Uterus (tissue), 4 donors: ENCODE results near the gene BTG2. TPM values are rescaled to one million over a fixed set of nuclear protein-coding genes. Genes with fewer than 3 reads are reported as not detected.
A peak's percentile ranks its signal among the peaks of the same experiment; 100 is the strongest.

Experiments
- DNase-seq, 2 donors: peaks; one replicate each; pipeline ENCODE4 v3.0.0-alpha.2; 2019 to 2020
- H3K27ac ChIP-seq, 2 donors: fragments of 200-600 bp; sonication (generic); 1 replicate in 1 of 2; 2 replicates in 1 of 2; pipeline ENCODE4 v1.5.1; 2016 to 2018
- H3K27me3 ChIP-seq, 2 donors: fragments of 200-600 bp; sonication (generic); one replicate each; pipeline ENCODE4 v1.5.1; 2018 to 2019; ENCODE audit warnings: control low read depth in 1 of 2
- H3K36me3 ChIP-seq, 2 donors: fragments of 200-600 bp; sonication (generic); one replicate each; pipeline ENCODE4 v1.5.1; 2019; ENCODE audit warnings: control low read depth in 1 of 2
- H3K4me1 ChIP-seq, 2 donors: fragments of 200-600 bp; sonication (generic); one replicate each; pipeline ENCODE4 v1.5.1; 2018 to 2019; ENCODE audit warnings: control low read depth in 1 of 2
- H3K4me3 ChIP-seq, 2 donors: fragments of 200-600 bp; sonication (generic); 1 replicate in 1 of 2; 2 replicates in 1 of 2; pipeline ENCODE4 v1.5.1; 2018 to 2019; ENCODE audit warnings: mild to moderate bottlenecking in 1 of 2
- H3K9me3 ChIP-seq, 2 donors: fragments of 200-600 bp; sonication (generic); one replicate each; pipeline ENCODE4 v1.5.1; 2019; ENCODE audit warnings: control low read depth in 1 of 2
- POLR2A ChIP-seq, 2 donors: fragments of 450-650 bp; IDR thresholded peaks; one replicate each; pipeline ENCODE4 v1.6.1; 2016; ENCODE audit warnings: antibody characterized with exemption in 2 of 2, mild to moderate bottlenecking in 1 of 2, moderate library complexity in 1 of 2
- intact Hi-C: fragments of 100-400 bp; cut with DNase I; formaldehyde crosslinking; loops from one replicate; pipeline ENCODE4 v1.15.1; 2023; ENCODE audit warnings: low total_unique reads
- total RNA-seq, 4 donors: library from RNA; depleted of rRNA in 3 of 4; stranded (reverse); fragments of >200 nt in 3 of 4; gene quantifications; one replicate each; pipeline versions ENCODE4 v1.1.0 to v1.2.4, GENCODE V29; 2014 to 2023
- TF ChIP-seq, protein P1 (sequence below), 4 experiments: fragments of 200-600 bp in 2 of 4; fragments of 450-650 bp in 2 of 4; sonication (generic) in 2 of 4; IDR thresholded peaks; one replicate each; pipeline ENCODE4 v1.5.1; 2016 to 2019; ENCODE audit warnings: antibody characterized with exemption in 4 of 4, mild to moderate bottlenecking in 2 of 4, moderate library complexity in 1 of 4
- donor health status: DM: yes; HTN: yes; CAD: no.

The BTG2 gene
- total RNA-seq, 4 donors from 2014 or later = 14.6 to 95.9 (median 56.5) TPM

- Histone ChIP-seq H3K36me3 (no peaks in the 10 kb centered on the region), H3K27me3 (no peaks in the 10 kb centered on the region), H3K4me1 (peaks cover 21 to 32% of the 10 kb centered on the region in 2 donors), H3K4me3 (no peak overlapping the region), H3K27ac (peak overlapping the region; percentile 96 to 98), H3K9me3 (no peaks in the 10 kb centered on the region)
- TF ChIP-seq, protein P1, sequence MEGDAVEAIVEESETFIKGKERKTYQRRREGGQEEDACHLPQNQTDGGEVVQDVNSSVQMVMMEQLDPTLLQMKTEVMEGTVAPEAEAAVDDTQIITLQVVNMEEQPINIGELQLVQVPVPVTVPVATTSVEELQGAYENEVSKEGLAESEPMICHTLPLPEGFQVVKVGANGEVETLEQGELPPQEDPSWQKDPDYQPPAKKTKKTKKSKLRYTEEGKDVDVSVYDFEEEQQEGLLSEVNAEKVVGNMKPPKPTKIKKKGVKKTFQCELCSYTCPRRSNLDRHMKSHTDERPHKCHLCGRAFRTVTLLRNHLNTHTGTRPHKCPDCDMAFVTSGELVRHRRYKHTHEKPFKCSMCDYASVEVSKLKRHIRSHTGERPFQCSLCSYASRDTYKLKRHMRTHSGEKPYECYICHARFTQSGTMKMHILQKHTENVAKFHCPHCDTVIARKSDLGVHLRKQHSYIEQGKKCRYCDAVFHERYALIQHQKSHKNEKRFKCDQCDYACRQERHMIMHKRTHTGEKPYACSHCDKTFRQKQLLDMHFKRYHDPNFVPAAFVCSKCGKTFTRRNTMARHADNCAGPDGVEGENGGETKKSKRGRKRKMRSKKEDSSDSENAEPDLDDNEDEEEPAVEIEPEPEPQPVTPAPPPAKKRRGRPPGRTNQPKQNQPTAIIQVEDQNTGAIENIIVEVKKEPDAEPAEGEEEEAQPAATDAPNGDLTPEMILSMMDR (IDR thresholded peaks at IDR 0.05) = no peak
- TF ChIP-seq POLR2A (IDR thresholded peaks at IDR 0.05) = no peak
- DNase-seq = peak; percentile 61
- intact Hi-C loops = no loop called here
Measured at GRCh38 chr1:203276916-203277545, 28.3 kb upstream of the BTG2 start.

DNA sequence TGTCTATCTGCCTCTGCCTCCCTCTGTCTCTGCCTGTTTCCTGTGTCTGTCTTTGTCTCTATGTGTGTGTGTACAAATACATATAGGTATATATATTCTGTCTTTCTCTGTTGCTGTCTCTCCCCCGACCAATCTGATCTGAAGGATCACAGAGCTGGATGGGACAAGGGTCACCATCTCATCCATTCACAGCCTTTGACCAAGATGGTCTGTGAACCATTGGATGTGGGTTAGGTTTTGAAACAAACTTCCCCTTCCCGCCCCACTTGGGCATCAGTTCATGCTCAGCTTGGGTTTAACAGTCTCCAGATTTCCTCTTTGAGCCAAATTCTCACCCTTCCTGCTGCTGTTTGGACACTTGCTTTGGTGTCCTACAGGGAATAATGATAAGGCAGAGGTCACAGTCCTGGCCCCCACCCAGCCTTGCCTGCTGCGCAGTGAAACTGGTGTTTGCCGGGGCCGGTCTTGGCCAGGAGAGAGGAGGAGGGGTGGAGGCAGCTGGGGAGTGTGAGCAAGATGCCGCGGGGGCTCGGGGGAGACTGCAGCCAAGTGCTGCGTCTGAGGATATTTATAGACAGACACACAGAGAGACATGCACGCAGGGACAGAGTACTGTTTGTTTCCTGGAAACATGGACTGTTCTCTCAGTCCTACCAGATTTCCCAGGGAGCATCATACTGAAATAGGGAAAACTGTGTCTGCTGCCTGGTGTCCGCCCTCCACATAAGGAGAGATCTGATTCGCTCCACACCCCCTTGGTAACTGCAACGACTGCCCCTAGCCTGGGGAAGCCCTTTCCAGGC is 27.0 kb upstream of the BTG2 start:
- Histone ChIP-seq H3K4me3 (no peak overlapping the region), H3K9me3 (no peaks in the 10 kb centered on the region), H3K36me3 (no peaks in the 10 kb centered on the region), H3K4me1 (peaks cover 21 to 44% of the 10 kb centered on the region in 2 donors), H3K27ac (peak overlapping the region; percentile 96 to 98), H3K27me3 (no peaks in the 10 kb centered on the region)
- intact Hi-C loops = no loop called here
- DNase-seq = peak; percentile 97 to 98
- TF ChIP-seq POLR2A (IDR thresholded peaks at IDR 0.05) = peak; percentile 68 to 72
- TF ChIP-seq, protein P1 (IDR thresholded peaks at IDR 0.05) = no peak

DNA sequence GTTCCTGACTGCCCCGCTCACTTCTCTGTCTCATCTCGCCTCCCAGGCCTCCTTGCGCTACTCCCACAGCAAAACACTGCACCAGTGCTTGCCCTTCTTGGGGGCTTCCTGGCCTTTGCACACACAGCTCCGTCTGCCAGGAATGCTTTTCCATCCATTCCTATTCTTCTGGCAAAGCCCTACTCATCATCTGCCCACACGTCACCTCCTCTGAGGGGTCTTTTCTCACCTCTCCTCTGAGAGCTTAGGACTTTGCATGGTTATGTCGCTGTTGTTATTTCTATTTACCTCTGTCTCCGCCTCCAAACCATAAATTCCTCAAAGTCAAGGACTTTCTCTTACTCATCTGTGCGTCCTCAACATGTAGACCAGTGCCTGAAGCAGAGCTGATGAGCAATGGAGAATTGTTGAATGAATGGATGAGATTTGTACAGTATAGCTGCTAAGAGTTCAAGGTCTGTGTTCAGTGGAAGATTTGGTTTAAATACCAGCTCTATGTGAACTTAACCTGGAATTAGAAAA is 26.4 kb upstream of the BTG2 start:
- Histone ChIP-seq H3K36me3 (no peaks in the 10 kb centered on the region), H3K4me1 (peaks cover 16 to 40% of the 10 kb centered on the region in 2 donors), H3K27me3 (no peaks in the 10 kb centered on the region), H3K4me3 (peak overlapping the region in 1 of 2 donors; percentile 2), H3K9me3 (no peaks in the 10 kb centered on the region), H3K27ac (peak overlapping the region; percentile 96 to 98)
- no peak for DNase-seq
- TF ChIP-seq POLR2A (IDR thresholded peaks at IDR 0.05) = peak; percentile 2 to 55
- TF ChIP-seq, protein P1 (IDR thresholded peaks at IDR 0.05) = no peak
- intact Hi-C loops = no loop called here

GRCh38 chr1:203280061-203280460 is 25.3 kb upstream of the BTG2 start:
- Histone ChIP-seq H3K27ac (peak overlapping the region; percentile 96 to 98), H3K4me1 (peaks cover 16 to 40% of the 10 kb centered on the region in 2 donors), H3K4me3 (no peak overlapping the region), H3K9me3 (no peaks in the 10 kb centered on the region), H3K36me3 (no peaks in the 10 kb centered on the region), H3K27me3 (no peaks in the 10 kb centered on the region)
- intact Hi-C loops = no loop called here
- peak in 1 of 2 donors; percentile 14 for DNase-seq
- no peak for TF ChIP-seq POLR2A (IDR thresholded peaks at IDR 0.05)
- TF ChIP-seq, protein P1 (IDR thresholded peaks at IDR 0.05) = no peak

DNA sequence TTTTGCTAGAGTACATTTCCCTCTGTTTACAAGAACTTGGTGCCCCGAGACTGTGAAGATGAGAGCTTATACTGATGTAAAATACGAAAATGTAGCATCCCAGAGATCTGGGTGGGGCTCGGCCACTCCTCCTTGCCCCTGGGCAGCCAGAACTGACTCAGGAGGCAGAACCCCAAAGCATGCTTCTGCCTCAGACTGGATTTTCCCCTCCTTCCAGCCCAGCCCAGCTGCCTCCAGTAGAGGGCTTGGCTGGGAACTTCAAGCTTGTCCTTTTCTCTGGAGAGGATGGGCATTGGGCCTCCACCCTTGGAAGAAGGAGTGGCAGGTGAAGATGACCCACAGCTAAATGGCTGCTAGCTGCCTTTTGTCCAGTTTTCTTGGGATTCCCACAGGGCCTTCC is 24.3 kb upstream of the BTG2 start:
- TF ChIP-seq, protein P1 (IDR thresholded peaks at IDR 0.05) = no peak
- no peak for TF ChIP-seq POLR2A (IDR thresholded peaks at IDR 0.05)
- Histone ChIP-seq H3K27me3 (no peaks in the 10 kb centered on the region), H3K4me3 (no peak overlapping the region), H3K36me3 (no peaks in the 10 kb centered on the region), H3K9me3 (no peaks in the 10 kb centered on the region), H3K27ac (peak overlapping the region; percentile 96 to 98), H3K4me1 (peaks cover 16 to 40% of the 10 kb centered on the region in 2 donors)
- intact Hi-C loops = no loop called here
- peak in 1 of 2 donors; percentile 45 for DNase-seq
